Measurements from ENCODE around the gene PPP2R5A.
"Not testable (repeated sequence)": the region's sequence is repeated elsewhere in the genome, so short reads cannot be mapped to it uniquely, and the experiment has no call there.

Gene PPP2R5A

DNA sequence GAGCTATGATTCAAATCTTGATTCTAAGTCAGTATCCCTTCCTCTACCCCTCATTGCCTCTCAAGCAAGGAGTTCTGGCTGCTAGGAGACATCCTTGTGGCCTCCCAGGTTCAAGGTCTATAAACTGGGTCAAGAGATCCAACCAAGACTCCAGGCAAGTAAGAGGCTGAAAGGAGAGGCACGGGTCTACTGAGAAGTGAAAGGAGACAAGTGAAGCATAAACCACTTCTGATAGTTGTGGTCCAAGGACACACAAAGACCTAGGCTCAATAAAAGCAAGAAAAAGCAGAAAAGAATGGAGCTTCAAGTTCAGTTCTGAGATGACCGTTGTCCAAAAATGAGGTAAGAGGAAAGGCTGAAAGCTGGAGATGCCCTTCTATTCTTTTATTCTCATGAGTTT lies 17.8 kb upstream of the PPP2R5A start:
- DNase-seq (ENCODE audit: low read depth in 2 of 2): no peak

DNA sequence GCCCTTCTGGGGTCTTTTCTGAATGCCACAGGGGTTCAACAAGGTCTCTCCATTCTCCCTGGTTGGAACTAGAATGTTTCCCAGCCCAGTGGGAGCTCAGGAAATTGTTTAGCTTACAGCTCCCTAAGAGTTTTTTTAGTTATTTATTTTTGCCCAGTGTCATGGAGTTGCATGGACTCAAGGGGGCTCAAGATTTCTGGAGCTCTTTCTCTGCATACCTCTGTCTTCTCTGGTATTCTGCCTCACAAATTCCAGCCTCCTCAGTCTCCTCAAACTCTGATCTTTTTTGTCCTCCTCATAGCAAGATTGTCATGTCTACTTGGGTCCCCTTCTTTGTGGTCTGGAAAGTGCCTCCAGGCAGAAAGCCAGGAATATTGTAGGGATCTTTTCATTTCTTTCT lies 15.9 kb upstream of the PPP2R5A start:
- no peak for DNase-seq (ENCODE audit: low read depth in 2 of 2)

DNA sequence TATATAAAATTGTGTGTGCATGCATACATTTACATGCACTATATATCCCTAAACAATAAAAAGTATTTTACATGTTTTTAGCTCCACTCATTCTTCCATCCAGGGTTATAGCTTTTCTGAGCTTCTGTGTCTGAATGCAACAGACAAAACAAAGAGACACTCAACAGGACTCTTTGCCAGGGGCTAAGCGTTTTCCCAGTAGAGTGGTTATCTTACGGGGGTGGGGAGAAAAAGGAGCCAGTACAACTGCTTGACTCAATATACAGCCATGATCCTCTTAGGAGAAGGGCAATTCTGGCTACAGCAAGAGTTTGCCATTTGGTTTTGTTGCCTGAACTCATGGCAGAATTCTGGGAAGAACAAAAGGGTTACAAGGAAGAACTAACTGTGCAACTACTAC lies 14.6 kb upstream of the PPP2R5A start:
- DNase-seq (ENCODE audit: low read depth in 2 of 2): no peak

DNA sequence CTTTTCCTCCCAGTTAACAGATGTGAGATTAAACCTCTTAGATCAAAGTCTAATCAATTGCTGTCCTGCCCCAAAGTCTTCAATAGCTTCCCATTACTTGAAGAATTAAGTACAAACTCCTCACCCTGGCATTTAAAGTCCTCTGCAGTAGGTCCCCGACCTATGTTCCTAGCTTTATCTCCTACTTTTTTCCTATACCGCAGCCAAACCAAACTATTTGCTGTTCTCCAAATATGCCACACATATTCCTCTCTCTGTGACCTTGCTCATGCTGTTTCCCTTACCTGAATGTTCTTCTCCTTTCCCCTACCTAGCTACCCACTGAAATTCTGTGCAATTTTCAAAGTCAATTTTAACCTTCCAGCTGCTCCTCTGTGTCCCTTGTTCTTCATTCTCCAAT lies 14.0 kb upstream of the PPP2R5A start:
- no peak for DNase-seq (ENCODE audit: low read depth in 2 of 2)

DNA sequence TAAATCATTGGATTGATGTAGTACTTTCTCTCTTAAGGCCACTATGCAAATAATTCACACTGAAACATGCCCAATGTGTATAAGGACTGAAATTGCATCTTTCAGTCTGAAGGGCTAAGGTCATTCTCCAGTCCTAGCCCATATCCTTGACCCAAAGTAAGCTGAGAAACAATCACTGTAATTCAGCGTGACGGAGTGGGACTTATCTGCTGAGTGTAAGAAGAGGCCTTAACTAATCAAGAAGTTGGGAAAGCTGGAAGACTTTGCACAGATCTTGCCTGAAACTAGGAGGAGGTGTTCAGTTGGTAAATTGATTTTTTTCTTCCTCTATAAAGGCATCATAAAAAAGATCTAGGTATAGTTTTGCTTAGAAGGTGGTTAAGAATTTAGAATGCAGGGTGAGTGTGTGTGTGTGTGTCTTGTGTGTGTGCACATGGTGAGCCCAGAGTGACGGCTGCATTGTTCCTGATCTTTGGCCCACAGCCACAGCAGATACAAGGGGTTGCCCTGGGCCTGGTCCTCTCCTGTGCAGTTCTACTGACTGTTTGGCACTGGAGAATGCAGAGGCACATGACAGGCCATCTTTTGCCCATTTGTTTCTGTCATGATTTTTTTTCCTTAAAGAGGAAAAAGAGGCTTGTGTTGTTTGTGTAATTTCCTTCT lies 13.3 kb upstream of the PPP2R5A start:
- DNase-seq (ENCODE audit: low read depth in 2 of 2): no peak

DNA sequence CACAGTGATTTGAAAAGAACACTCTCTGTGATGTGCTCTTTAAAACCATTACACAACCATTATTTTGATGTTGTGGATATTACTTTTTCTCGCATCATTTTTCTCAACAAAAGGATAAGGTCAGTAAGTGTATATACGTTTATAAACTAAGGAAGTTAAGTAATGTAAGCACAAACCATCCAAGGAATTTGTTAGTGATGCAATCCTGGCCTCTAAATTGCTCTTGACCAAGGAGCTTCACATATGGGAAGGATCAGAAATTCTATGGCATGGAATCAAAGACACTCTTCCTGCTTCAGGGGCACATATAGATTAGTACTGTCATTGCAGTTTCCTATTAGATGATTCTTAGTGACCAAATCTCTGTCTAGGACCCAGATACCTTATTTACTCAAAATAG lies 3.6 kb upstream of the PPP2R5A start:
- DNase-seq (ENCODE audit: low read depth in 2 of 2): no peak

DNA sequence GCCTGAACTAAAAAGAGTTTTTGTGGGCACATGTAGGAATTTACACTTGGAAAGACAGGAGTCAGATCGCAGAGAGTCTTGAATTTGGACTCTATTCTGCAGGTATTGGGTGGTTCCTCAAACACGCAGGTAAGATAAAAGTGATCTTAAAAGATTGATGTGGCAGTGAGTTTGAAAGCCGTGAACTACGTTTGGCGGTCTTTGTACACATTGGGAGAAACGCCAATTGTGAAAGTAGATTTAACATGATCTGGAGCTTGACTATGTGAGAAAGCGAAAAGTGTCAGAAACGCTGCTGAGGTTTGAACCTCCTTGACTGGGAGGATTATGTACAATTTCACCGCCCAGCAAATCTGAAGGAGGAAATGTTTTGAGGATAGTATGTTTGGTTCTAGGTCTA lies 1.5 kb upstream of the PPP2R5A start:
- DNase-seq (ENCODE audit: low read depth in 2 of 2): no peak

DNA sequence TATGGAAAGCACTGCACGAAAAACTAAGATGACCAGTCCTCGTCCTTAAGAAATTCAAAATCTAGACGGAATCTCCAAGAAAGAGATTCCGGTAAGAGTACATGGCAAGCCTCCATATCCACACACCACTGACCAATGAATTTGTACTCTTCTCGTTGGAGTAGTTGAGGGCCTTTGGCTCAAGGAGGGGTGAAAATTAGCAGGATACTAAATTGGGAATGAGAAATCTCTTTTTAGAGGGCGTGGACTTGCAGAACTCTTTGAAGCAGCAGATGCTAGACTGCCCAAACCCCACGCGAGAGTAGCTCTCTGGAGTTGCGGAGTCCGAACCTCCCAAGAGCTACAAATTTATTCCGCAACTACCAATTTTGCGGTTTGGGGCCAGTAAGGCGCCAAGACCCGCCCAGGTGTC lies 872 bp upstream of the PPP2R5A start:
- DNase-seq (ENCODE audit: low read depth in 2 of 2): no peak

DNA sequence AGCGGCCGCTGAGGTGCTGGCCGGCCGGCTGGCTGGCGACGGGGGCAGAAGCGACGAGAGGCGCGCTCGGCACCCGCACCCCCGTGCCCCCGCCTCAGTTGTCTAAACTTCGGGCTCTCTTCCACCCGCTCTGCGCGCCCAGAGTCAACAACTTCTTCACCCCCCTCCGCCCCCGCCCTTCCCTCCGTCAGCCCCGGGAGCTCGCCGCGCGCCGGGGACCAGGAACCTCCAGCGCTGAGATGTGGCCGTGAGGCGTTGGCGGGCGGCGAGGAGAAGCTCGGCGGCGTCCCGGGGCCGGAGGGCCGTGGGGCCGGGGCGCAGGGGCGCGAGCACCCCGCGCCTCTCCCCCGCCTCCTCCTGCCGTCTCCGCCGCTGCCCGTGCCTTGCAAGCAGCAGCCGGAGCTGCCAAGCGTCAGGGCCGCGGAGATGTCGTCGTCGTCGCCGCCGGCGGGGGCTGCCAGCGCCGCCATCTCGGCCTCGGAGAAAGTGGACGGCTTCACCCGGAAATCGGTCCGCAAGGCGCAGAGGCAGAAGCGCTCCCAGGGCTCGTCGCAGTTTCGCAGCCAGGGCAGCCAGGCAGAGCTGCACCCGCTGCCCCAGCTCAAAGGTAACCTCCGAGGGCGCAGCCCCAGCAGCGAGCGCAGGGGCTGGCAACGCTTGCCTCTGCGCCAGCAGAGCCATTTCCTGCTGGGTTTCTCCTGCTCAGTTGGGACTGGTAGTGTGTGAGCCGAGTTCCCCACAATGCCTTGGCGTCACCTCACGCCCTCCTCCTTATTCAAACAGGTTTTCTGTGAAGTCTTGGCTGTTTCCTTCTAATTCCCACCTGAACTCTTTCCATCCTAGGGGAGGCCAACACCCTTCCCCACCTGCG lies 710 bp downstream of the PPP2R5A start:
- peak; percentile 56 to 57 for DNase-seq (ENCODE audit: low read depth in 2 of 2)

DNA sequence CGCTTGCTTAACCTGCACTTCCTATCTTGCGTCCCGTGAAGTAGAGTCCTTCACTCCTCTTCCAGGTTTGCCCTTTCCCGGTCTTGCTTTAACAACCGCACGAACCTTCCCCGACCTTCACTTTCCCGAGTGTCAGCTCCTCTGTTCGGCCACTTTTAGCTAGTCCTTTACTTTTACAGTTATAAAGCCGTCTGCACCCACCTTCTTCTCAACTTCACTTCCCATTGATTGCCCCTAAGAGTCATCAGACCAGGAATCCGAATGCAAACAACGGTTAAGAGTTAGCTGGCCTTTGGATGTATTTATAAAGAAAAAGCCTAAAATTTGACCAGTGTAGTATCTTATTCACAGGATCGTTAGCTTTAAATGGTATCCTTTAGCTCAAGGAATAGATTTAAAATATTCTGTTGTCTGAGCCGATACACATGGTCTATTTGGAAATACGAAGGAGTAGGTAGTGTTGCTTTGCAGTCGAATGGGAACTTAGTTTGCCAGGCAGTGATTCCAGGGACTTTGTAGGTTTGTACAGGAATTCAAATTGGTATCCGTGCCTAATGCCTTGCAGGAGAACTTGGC lies 1.4 kb downstream of the PPP2R5A start:
- DNase-seq (ENCODE audit: low read depth in 2 of 2): no peak

DNA sequence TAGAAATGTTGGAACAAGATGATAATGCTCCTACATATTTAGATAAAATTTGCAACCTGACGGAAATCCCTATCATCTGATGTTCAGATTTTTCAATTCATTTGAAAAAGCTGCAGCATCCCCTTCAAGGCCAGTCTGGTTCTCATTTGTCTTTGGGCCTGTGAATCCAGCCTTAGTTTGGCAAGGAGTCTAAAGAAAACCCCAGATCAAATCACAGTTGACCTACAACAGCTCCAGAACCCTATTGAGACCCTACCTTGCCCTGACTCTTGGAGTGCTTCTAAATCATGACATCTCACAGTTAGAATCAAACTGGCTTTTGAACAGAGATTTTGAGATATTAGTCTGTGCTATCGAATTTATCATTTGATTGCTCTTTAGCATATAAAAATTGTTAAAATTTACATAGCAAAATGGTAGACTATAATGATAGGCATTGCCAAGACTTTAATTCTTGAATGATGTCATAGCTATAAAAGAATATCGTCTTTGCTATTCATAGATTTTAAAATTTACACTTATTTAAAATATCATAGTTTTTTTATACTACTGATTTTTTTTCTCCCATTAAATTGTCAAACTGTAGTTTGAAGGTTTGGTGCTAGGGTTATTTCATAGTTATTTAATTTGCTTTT lies 2.2 kb downstream of the PPP2R5A start:
- DNase-seq (ENCODE audit: low read depth in 2 of 2): no peak

DNA sequence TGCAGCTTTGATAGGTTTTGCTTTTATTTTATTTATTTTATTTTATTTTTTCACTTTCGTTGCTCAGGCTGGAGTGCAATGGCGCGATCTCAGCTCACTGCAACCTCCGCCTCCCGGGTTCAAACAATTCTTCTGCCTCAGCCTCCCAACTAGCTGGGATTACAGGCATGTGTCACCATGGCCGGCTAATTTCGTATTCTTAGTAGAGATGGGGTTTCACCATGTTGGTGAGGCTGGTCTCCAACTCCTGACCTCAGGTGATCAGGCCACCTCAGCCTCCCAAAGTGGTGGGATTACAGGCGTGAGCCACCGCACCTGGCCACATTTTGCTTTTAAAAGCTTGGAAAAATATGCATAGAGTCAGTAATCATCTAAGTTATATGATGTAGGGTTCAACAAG lies 2.8 kb downstream of the PPP2R5A start:
- not testable (repeated sequence) for DNase-seq (ENCODE audit: low read depth in 2 of 2)

DNA sequence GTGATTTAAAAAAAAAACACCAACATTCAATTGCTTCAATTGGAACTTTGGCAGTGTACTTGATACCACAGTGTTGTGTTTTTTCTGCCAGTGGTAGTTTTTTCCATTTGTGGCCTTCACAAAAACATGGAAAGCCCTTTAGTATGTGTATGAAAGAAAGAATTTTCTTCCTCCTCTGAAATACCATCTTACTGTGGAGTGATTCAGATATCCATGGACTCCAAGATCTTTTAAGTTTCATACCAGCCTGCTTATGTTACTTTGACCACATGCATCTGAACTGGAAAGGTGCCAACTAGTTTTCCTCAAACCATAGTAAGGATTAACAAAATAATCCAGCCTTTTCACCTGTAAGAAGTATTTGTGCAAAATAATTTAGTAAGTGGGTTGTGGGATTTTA lies 3.4 kb downstream of the PPP2R5A start:
- no peak for DNase-seq (ENCODE audit: low read depth in 2 of 2)

DNA sequence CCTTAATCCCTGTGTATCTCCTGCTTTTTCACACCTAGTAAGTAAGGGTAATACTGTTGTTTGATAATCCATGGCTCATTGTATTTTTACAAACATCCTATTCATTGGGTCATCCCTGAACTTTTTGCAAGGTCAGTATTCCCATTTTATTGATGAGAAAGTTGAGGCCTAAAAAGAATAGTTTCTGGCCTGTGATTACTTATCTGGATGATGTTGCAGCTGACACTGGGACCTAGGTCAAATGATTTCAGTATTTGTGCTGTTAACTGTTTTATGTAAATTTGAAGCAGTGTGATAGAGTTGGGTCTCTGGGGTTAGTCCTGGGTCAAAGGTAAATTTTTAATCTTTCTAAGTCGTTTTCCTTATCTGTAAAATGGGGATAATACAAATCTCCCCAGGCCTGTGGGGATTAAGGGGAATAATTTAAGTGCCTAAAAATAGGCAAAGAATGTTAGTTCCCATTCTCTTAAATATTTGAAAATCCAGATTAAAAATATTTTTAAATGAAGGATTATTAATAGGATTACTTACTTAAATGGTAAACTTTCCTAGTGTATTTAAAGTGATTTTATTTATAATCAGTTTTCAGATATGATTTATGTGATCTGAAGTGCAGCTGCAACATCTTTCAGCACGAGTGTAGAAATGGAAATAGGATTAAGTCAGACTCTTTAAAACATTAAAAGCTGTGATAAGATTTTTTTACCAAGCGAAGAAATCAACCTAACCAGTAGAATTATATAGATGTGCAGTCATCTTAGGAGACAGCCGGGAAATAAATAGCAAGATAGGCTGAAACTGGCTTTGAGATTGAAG lies 4.3 kb downstream of the PPP2R5A start:
- DNase-seq (ENCODE audit: low read depth in 2 of 2): no peak

DNA sequence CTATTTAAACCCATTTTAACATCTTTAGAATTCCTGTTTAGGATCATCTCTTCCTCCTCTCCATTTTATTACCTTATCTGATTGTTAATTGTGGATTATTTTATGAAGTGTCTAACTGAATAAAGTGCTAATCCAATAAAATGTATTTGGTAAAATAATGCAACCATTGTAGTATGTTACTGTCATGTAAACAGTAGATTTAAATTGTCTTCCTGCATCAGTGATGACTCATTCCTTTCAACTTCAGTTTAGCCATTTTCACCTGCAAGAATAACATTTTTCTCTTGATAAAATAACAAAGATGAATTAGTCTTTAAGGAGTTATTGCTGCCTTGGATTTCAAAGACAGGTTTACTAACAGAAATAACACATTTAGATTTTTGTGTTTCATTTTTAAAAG lies 5.4 kb downstream of the PPP2R5A start:
- DNase-seq (ENCODE audit: low read depth in 2 of 2): no peak

DNA sequence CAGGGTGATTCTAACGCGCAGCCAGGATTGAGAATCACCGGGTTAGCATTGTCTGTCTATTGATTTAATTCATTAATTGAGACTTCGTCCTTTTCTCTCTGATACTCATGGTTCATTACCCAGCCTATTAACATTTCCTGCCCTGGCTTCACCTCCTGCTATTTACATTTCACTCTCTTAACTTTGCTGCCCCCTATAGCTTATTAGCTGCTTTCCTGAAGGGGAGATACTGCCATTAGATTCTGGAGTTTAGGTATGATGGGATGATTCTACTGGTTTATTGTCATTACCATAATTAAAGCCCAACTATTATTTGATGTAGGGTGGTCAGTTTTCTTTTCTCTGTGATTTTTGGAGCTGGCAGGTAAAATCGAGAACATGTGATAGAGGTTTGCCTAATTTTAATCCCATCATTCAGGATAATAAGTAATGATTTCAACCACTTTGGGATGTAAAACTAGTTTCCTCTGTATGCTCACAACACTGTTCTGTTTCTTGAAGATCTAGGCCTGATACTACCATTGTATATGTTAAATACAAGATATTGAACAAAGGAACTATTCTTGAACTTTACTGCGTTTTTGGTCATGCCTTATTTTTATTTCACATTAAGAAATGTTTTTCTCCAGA lies 6.4 kb downstream of the PPP2R5A start:
- no peak for DNase-seq (ENCODE audit: low read depth in 2 of 2)

DNA sequence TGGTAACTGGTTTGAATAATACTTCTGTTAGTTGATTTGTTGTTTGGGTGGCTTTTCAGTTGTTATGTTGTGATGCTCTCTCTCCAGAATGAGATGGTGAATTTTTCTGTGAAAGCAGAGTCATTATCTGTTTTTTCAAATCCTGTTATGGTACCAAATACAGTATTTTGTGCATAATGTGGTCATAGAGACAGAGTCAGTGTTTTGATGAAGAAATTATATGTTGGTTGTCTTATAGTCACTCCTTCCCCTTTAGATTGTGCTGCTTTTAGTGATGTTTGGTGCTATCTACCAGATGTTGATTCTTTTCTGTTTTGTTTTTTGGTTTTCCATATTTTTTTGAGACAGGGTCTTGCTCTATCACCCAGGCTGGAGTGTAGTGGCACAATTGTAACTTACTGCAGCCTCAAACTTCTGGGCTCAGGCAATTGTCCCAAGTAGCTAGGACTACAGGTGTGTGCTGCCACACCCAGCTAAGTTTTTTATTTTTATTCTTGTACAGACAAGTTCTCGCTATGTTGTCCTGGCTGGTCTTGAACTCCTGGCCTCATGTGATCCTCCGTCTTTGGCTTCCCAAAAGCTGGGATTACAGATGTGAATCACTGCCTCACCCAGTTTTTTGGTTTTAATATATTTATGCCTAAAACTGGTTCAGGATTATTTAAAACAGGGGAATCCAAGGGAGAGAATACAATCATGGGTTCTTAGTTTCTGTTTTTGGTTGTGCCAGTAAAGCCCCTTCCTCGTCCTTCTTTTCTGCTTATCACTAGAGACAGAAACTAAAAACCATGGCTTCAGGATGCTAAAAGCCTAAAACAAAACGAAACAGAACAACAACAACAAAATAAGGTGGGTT lies 7.3 kb downstream of the PPP2R5A start:
- DNase-seq (ENCODE audit: low read depth in 2 of 2): no peak

DNA sequence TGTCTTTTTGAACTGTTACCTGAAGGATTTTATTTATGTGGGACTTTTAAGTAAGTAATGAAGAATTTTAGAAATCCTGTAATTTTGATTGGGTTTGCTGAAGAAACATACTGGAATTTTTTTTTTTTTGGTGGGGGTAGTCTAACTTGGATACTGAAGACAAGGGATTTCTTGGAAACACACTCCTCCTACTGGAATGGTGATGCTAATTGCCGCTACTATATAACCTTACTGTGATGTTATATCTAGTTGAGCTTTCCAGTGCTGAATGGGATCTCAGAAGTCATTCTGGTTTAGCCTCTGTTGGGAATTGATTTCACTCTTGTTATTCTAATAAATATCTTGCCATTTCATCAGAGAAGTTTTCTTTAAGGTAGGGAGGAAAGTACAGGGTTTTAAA lies 8.4 kb downstream of the PPP2R5A start:
- no peak for DNase-seq (ENCODE audit: low read depth in 2 of 2)

DNA sequence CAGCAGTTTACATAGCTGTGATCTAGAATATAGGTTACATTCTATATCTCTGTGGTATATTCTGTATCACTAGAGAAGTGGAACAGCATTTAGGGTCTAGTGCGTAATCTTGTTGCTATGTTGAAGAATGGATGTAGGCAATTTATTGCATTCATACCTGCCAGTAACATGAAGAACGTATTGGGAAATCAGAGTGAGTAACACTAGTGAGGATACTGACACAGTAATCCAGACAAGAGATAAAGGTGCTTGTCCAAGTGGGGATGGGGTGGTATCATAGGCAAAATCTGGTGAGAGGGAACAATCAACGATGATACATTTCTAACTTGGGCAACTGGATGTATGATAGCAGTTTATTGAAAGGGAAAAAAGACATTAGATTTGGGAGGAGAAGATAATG lies 9.8 kb downstream of the PPP2R5A start:
- no peak for DNase-seq (ENCODE audit: low read depth in 2 of 2)

DNA sequence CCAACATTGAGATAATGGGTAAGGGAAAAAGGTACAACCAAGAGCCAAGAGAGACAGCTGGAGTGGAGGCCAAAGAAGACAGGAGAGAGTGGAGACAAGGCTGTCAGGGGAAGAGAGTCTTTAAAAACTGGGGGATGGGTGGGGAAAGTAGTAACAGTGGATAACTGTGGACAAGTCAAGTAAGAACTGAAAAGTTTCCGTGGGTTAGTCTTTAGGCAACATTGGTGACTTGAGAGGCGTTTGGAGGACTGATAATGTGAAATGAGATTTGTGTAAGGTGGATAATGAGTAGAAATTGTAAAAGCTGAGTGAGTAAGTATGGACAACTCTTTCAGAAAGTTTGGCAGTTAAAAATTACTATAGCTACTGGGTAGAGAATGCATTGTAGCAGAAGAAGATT lies 10.4 kb downstream of the PPP2R5A start:
- DNase-seq (ENCODE audit: low read depth in 2 of 2): no peak

Data from stimulated activated CD4-positive, alpha-beta T cell treated with anti-CD3 and anti-CD28 coated beads, Interleukin-15, amount 100 ng/mL, for 48 hours (primary cell).